Body of pancreas (tissue), 4 donors: ENCODE results near the gene ING1.

Experiments
- CTCF ChIP-seq, 7 experiments: fragments of 450-650 bp in 4 of 7; fragments of 200-600 bp in 3 of 7; sonication (generic) in 3 of 7; IDR thresholded peaks; one replicate each; pipeline ENCODE4 v1.5.1; 2016 to 2019; ENCODE audit warnings: antibody characterized with exemption in 7 of 7
- POLR2A ChIP-seq, 3 donors: fragments of 450-650 bp; IDR thresholded peaks; one replicate each; pipeline ENCODE4 v1.6.1; 2016; ENCODE audit warnings: antibody characterized with exemption in 3 of 3, mild to moderate bottlenecking in 2 of 3

- TF ChIP-seq CTCF (IDR thresholded peaks at IDR 0.05) (no peak), POLR2A (IDR thresholded peaks at IDR 0.05) (no peak)
Observed at GRCh38 chr13:110743687-110744086, 30.2 kb downstream of the ING1 start.
